Activated CD8-positive, alpha-beta memory T cell treated with anti-CD3 and anti-CD28 coated beads, Interleukin-2, amount 10 ng/mL, durations not matched to agents 7 days and 5 days (primary cell): ENCODE results near the gene MKRN3. TPM values are rescaled to one million over a fixed set of nuclear protein-coding genes. Genes with fewer than 3 reads are reported as not detected.
"Not testable (repeated sequence)": the region's sequence is repeated elsewhere in the genome, so short reads cannot be mapped to it uniquely, and the experiment has no call there.

ENCODE experiments used
- ATAC-seq: fragments of 150-1000 bp; cut with Tn5 transposase; one replicate; pipeline ENCODE4 v1.10.0; 2021; ENCODE audit warnings: moderate library complexity
- CTCF ChIA-PET: fragments of 350-600 bp; sonication (Branson Sonifier 250); formaldehyde crosslinking; loops from one replicate; lab custom pipeline; 2021; ENCODE audit warnings: antibody characterized with exemption; lab: Charles Lee
- DNase-seq: peaks from one replicate; pipeline ENCODE4 v3.0.0-alpha.2; 2020
- H3K27ac Mint-ChIP-seq: one replicate; pipeline ENCODE4 v1.8.0; 2021; ENCODE audit warnings: mild to moderate bottlenecking, mixed read lengths
- H3K27me3 Mint-ChIP-seq: one replicate; pipeline ENCODE4 v1.8.0; 2021; ENCODE audit warnings: mixed read lengths
- H3K36me3 Mint-ChIP-seq: one replicate; pipeline ENCODE4 v1.8.0; 2021; ENCODE audit warnings: mild to moderate bottlenecking, mixed read lengths
- H3K4me1 Mint-ChIP-seq: one replicate; pipeline ENCODE4 v1.8.0; 2021; ENCODE audit warnings: mixed read lengths
- H3K4me3 Mint-ChIP-seq: one replicate; pipeline ENCODE4 v1.8.0; 2021; ENCODE audit warnings: mild to moderate bottlenecking, moderate library complexity, mixed read lengths
- H3K9me3 Mint-ChIP-seq: one replicate; pipeline ENCODE4 v1.8.0; 2022; ENCODE audit warnings: low read depth, mixed read lengths
- total RNA-seq, 2 experiments: library from RNA; stranded (reverse); gene quantifications; one replicate each; pipeline ENCODE4 v1.2.3, GENCODE V29; 2021

MKRN3 gene
- total RNA-seq, 2 experiments from 2014 or later, result 1.4 to 1.9 TPM

- peaks cover 3% of the 10 kb centered on the region for H3K9me3 Mint-ChIP-seq
- CTCF ChIA-PET, result no interaction called here
- H3K27me3 Mint-ChIP-seq, result no peaks in the 10 kb centered on the region
- peak overlapping the region; percentile 55 for H3K4me3 Mint-ChIP-seq
- DNase-seq (no peak), ATAC-seq (no peak)
- no peak overlapping the region for H3K27ac Mint-ChIP-seq
- peaks cover under 1% of the 10 kb centered on the region for H3K36me3 Mint-ChIP-seq
- H3K4me1 Mint-ChIP-seq, result no peaks in the 10 kb centered on the region
Observed at GRCh38 chr15:23566651-23567050, 1.2 kb downstream of the MKRN3 start.

GRCh38 chr15:23567921-23568320 is 2.4 kb downstream of the MKRN3 start:
- Mint-ChIP-seq H3K27me3 (no peaks in the 10 kb centered on the region), H3K4me1 (no peaks in the 10 kb centered on the region), H3K27ac (no peak overlapping the region), H3K36me3 (peaks cover 1% of the 10 kb centered on the region), H3K9me3 (peaks cover 3% of the 10 kb centered on the region), H3K4me3 (no peak overlapping the region)
- CTCF ChIA-PET, result no interaction called here
- ATAC-seq (no peak), DNase-seq (no peak)

- no peak for ATAC-seq
- no peak for DNase-seq
- Mint-ChIP-seq H3K9me3 (peaks cover 3% of the 10 kb centered on the region), H3K36me3 (peaks cover 1% of the 10 kb centered on the region), H3K27me3 (no peaks in the 10 kb centered on the region), H3K4me1 (no peaks in the 10 kb centered on the region), H3K4me3 (no peak overlapping the region), H3K27ac (no peak overlapping the region)
- CTCF ChIA-PET, result no interaction called here
Observed at GRCh38 chr15:23569151-23569925, 3.9 kb downstream of the MKRN3 start.

- Mint-ChIP-seq H3K4me3 (no peak overlapping the region), H3K27me3 (no peaks in the 10 kb centered on the region)
- CTCF ChIA-PET, result no interaction called here
Observed at GRCh38 chr15:23570486-23570885, 5.0 kb downstream of the MKRN3 start.

GRCh38 chr15:23572844-23573243 is 7.4 kb downstream of the MKRN3 start:
- no peaks in the 10 kb centered on the region for H3K27me3 Mint-ChIP-seq
- H3K4me1 Mint-ChIP-seq, result no peaks in the 10 kb centered on the region
- DNase-seq (no peak), ATAC-seq (no peak)
- no peak overlapping the region for H3K27ac Mint-ChIP-seq
- H3K4me3 Mint-ChIP-seq, result no peak overlapping the region
- H3K36me3 Mint-ChIP-seq, result peaks cover 1% of the 10 kb centered on the region
- no peaks in the 10 kb centered on the region for H3K9me3 Mint-ChIP-seq
- CTCF ChIA-PET, result no interaction called here

More at GRCh38 chr15:23570486-23570885, 5.0 kb downstream of the MKRN3 start:
- ATAC-seq, result no peak
- Mint-ChIP-seq H3K27ac (no peak overlapping the region), H3K9me3 (no peaks in the 10 kb centered on the region), H3K36me3 (peaks cover 1% of the 10 kb centered on the region), H3K4me1 (no peaks in the 10 kb centered on the region)
- no peak for DNase-seq

GRCh38 chr15:23574742-23575141 is 9.3 kb downstream of the MKRN3 start:
- H3K4me3 Mint-ChIP-seq, result no peak overlapping the region
- H3K27me3 Mint-ChIP-seq, result no peaks in the 10 kb centered on the region
- no peak for DNase-seq
- no peak for ATAC-seq
- H3K27ac Mint-ChIP-seq, result no peak overlapping the region
- CTCF ChIA-PET, result no interaction called here
- no peaks in the 10 kb centered on the region for H3K4me1 Mint-ChIP-seq
- H3K9me3 Mint-ChIP-seq, result no peaks in the 10 kb centered on the region
- H3K36me3 Mint-ChIP-seq, result peaks cover 1% of the 10 kb centered on the region

GRCh38 chr15:23576061-23576460 is 10.6 kb downstream of the MKRN3 start:
- Mint-ChIP-seq H3K36me3 (peaks cover 1% of the 10 kb centered on the region), H3K27me3 (no peaks in the 10 kb centered on the region), H3K4me3 (no peak overlapping the region), H3K27ac (no peak overlapping the region), H3K9me3 (no peaks in the 10 kb centered on the region), H3K4me1 (no peaks in the 10 kb centered on the region)
- CTCF ChIA-PET, result no interaction called here
- no peak for ATAC-seq
- no peak for DNase-seq

- H3K4me1 Mint-ChIP-seq, result no peaks in the 10 kb centered on the region
- no peak overlapping the region for H3K4me3 Mint-ChIP-seq
- H3K9me3 Mint-ChIP-seq, result no peaks in the 10 kb centered on the region
- DNase-seq (no peak), ATAC-seq (no peak)
- H3K27me3 Mint-ChIP-seq, result no peaks in the 10 kb centered on the region
- no peak overlapping the region for H3K27ac Mint-ChIP-seq
- no peaks in the 10 kb centered on the region for H3K36me3 Mint-ChIP-seq
- CTCF ChIA-PET, result no interaction called here
Observed at GRCh38 chr15:23578521-23579150, 13.2 kb downstream of the MKRN3 start.

- H3K27me3 Mint-ChIP-seq, result no peaks in the 10 kb centered on the region
- no peak overlapping the region for H3K27ac Mint-ChIP-seq
- ATAC-seq, result no peak
- DNase-seq, result no peak
- CTCF ChIA-PET, result no interaction called here
- H3K9me3 Mint-ChIP-seq, result peaks cover 3% of the 10 kb centered on the region
- no peak overlapping the region for H3K4me3 Mint-ChIP-seq
- H3K4me1 Mint-ChIP-seq, result no peaks in the 10 kb centered on the region
- no peaks in the 10 kb centered on the region for H3K36me3 Mint-ChIP-seq
Observed at GRCh38 chr15:23588268-23588667, 22.8 kb downstream of the MKRN3 start.

- Mint-ChIP-seq H3K4me3 (no peak overlapping the region), H3K27ac (no peak overlapping the region), H3K9me3 (peaks cover 3% of the 10 kb centered on the region), H3K36me3 (no peaks in the 10 kb centered on the region), H3K27me3 (no peaks in the 10 kb centered on the region), H3K4me1 (no peaks in the 10 kb centered on the region)
- no peak for ATAC-seq
- CTCF ChIA-PET, result no interaction called here
- no peak for DNase-seq
Observed at GRCh38 chr15:23589012-23589411, 23.5 kb downstream of the MKRN3 start.

- Mint-ChIP-seq H3K27ac (no peak overlapping the region), H3K36me3 (no peaks in the 10 kb centered on the region), H3K27me3 (no peaks in the 10 kb centered on the region), H3K9me3 (peaks cover 5% of the 10 kb centered on the region), H3K4me3 (no peak overlapping the region), H3K4me1 (no peaks in the 10 kb centered on the region)
- CTCF ChIA-PET, result no interaction called here
- DNase-seq, result no peak
- ATAC-seq, result no peak
Observed at GRCh38 chr15:23594252-23594770, 28.8 kb downstream of the MKRN3 start.

GRCh38 chr15:23595368-23595767 is 29.9 kb downstream of the MKRN3 start:
- Mint-ChIP-seq H3K36me3 (no peaks in the 10 kb centered on the region), H3K4me3 (no peak overlapping the region), H3K27me3 (no peaks in the 10 kb centered on the region), H3K4me1 (no peaks in the 10 kb centered on the region), H3K9me3 (peaks cover 2% of the 10 kb centered on the region), H3K27ac (no peak overlapping the region)
- CTCF ChIA-PET, result no interaction called here
- ATAC-seq (no peak), DNase-seq (no peak)

GRCh38 chr15:23596736-23597135 is 31.3 kb downstream of the MKRN3 start:
- DNase-seq, result no peak
- CTCF ChIA-PET, result no interaction called here
- no peaks in the 10 kb centered on the region for H3K4me1 Mint-ChIP-seq
- H3K36me3 Mint-ChIP-seq, result no peaks in the 10 kb centered on the region
- peaks cover 2% of the 10 kb centered on the region for H3K9me3 Mint-ChIP-seq
- H3K27me3 Mint-ChIP-seq, result no peaks in the 10 kb centered on the region
- H3K4me3 Mint-ChIP-seq, result no peak overlapping the region
- H3K27ac Mint-ChIP-seq, result no peak overlapping the region
- no peak for ATAC-seq

- DNase-seq, H3K36me3 Mint-ChIP-seq, H3K4me1 Mint-ChIP-seq, H3K27ac Mint-ChIP-seq, CTCF ChIA-PET, H3K27me3 Mint-ChIP-seq, H3K4me3 Mint-ChIP-seq, H3K9me3 Mint-ChIP-seq, ATAC-seq: not testable (repeated sequence)
Observed at GRCh38 chr15:23597278-23597677, 31.8 kb downstream of the MKRN3 start.
